Transverse colon (tissue), 3 donors: Measurements from ENCODE around the gene KRTAP10-11.

Source experiments
- CTCF ChIP-seq, 5 experiments: fragments of 200-600 bp in 3 of 5; fragments of 450-650 bp in 2 of 5; sonication (generic) in 3 of 5; IDR thresholded peaks; 1 replicate in 2 of 5; 2 replicates in 3 of 5; pipeline ENCODE4 v1.5.1; 2016 to 2017; ENCODE audit warnings: antibody characterized with exemption in 5 of 5, inconsistent platforms in 3 of 5, mild to moderate bottlenecking in 2 of 5, moderate library complexity in 1 of 5
- EP300 ChIP-seq: sonication (generic); formaldehyde crosslinking; IDR thresholded peaks from one replicate; pipeline ENCODE4 v1.6.1; 2017; ENCODE audit warnings: antibody characterized with exemption, low read depth
- POLR2A ChIP-seq: fragments of 450-650 bp; IDR thresholded peaks from one replicate; pipeline ENCODE4 v1.6.1; 2016; ENCODE audit warnings: antibody characterized with exemption, mild to moderate bottlenecking, moderate library complexity

DNA sequence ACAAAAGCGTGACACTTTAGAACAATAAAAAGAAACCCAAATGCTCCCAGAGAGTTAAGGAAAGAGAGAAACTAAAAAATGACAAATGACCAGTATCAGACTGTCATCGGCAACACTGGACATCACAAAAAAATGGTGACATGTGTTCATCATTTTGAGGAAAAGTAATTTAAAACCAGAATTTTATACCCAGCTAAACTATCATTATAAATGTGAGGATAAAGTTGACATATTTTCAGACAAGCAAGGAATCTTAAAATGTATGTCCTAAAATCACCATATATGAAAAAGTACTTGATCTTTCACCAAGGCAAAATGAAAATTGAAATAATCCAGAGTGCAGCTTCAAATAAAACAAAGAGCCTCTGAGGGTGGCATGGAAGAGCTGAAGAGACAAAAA is 1.3 kb upstream of the KRTAP10-11 start:
- TF ChIP-seq POLR2A (no peak), CTCF (IDR thresholded peaks at IDR 0.05) (no peak), EP300 (no peak)
